Activated T-helper 9 cell treated with anti-CD3 and anti-CD28 coated beads, Interleukin-2, amount 50 U/mL, for 16 hours (primary cell): Measurements from ENCODE around the gene PTPRN2.

Source experiments
- DNase-seq: peaks from one replicate; pipeline ENCODE4 v3.0.0-alpha.2; 2020; ENCODE audit warnings: low read depth

PTPRN2 gene

GRCh38 chr7:158400601-158401225, 186.9 kb downstream of the PTPRN2 start:
- no peak for DNase-seq

DNA sequence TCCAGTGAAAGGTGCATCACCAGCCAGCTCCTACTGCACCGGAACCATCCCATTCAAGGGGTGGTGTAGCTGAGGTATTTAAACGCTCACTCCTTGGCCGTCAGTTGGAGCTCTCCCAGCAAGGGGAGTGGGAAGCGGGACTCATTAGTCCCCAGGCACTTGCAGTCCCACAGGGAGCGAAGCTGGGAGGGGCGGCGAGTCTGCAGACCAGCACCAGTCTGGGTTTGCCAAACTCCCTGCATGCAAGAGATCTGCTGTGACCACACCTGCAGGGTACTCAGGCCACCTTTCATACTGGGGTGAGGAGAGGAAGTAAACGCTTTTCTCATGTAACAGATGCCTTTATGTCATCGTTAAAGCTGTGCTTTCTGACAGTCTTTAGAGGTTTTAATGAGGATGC, 187.9 kb downstream of the PTPRN2 start:
- no peak for DNase-seq

DNA sequence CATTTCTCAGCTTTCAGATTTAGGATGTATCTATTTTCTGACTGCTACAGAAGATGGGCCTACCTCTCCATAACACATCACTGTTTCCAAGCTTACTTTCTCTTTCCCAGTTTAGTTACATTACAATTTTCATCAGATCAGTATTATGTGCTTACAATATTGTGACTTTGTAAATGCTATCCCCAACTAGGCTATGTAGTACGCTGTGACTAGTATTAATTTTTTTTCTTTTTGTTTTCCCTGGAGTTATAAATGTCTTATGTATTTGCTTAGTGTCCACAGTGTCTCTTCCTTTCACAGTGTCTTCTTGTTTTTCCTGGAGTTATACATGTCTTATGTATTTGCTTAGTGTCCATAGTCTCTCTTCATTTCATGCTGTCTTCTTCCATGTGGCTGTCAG, 188.9 kb downstream of the PTPRN2 start:
- DNase-seq: no peak

DNA sequence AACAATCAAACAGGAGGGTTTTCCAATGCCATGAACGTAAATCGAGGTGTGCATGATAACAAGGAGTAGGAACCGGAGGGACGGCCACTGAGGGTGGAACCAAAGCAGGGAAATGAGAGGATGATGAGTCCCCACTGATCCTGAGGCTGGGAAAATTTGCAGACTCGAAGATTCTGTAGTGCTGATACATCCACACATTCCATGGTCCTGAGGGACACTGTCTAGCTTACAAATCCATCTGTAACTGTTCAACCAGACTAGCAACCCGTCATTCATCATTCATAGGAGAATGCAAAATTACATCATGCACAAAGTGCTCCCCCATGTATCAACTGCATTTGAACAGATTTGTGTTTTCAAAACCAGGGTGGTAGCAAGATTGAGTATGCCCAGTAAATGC, 189.7 kb downstream of the PTPRN2 start:
- no peak for DNase-seq

- DNase-seq: no peak
Observed at GRCh38 chr7:158396982-158397862, 190.4 kb downstream of the PTPRN2 start.

DNA sequence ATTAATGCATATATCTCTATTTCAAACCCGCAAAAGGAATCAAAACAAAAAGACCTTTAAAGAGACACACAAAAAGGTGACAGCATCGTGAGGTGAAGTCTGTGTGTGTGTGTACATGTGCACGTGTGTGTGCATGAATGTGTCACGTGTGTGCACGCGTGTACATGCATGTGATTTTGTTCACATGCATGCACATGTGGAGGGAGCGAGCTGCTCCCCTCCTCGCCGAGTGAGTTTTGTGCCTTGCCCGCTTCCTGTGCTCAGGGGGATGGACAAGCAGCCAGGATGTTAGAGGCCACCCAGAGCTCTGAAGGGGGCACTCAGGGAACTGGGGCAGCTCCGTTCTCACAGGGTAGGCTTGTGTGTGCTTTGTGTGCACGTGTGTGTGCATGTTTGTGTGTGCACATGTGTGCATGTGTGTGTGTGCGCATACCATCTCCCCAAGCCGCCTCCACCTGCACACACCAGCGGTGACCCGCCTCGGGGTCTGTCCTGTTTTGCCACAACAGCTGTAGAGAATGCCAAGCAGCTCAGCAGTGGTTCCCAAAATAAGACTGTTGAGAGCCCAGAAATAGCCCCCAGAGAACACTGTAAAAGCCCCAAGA, 191.2 kb downstream of the PTPRN2 start:
- no peak for DNase-seq

- DNase-seq: no peak
Observed at GRCh38 chr7:158395780-158396278, 191.8 kb downstream of the PTPRN2 start.

GRCh38 chr7:158395349-158395748, 192.3 kb downstream of the PTPRN2 start:
- DNase-seq: no peak

DNA sequence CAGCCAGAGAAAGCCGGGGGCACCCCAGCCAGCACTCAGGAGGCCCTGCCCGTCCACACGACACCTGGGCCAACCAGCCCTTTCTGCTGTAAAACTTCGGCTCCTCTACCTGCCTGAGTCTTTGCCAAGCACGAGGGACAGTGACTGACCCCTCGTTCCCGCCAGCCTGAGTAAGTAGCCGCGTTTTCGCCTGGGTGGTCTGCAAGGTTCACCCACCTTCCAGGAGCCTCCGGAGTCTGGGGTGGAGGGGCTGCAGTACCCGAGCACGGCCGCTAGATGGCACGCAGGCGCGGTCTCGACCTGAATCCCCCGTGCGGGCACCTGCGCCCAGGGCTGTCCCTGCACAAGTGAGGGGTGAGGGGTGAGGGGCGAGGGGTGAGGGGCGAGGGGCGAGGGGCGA, 192.7 kb downstream of the PTPRN2 start:
- no peak for DNase-seq

GRCh38 chr7:158393926-158394625, 193.5 kb downstream of the PTPRN2 start:
- DNase-seq: no peak

- DNase-seq: no peak
Observed at GRCh38 chr7:158392251-158392650, 195.4 kb downstream of the PTPRN2 start.

GRCh38 chr7:158391541-158391940, 196.1 kb downstream of the PTPRN2 start:
- no peak for DNase-seq

DNA sequence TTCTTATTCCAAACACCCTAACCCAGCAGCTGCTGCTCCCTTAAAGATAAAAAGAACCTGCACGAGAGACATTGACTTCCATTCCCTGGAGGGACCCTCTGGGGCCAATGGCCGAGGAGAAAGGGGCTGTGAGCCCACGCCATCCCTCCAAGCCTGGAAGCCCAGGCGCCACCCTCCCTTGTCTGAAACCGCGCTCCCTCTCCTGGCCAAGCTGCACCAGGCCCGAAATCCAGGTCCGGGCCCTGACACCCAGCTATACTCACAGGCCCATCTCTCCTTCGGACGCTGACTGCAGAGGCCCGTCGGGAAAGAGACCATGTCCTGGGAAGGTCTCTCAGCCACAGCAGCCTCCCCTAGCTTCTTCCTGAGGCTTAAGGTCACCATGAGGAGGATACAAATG, 196.5 kb downstream of the PTPRN2 start:
- no peak for DNase-seq

DNA sequence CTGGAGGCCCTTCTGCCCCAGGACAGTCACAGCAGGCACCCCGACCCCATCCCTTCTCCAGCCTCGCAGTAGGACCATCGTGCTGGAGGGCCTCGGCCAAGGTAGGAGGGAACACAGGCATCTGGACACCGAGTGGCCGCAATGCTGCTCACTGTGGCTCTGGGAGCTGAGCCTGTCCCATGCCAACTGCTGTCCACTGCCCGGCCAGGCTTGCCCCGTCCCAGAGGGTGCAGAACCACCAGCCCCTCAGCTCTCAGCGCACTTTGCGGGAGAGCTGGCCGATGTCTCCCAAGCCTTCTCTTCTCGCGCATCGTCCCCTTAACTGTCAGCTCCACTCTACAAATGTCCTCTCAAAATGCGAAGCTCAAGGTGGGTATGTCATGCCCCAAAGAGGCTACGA, 197.2 kb downstream of the PTPRN2 start:
- no peak for DNase-seq

DNA sequence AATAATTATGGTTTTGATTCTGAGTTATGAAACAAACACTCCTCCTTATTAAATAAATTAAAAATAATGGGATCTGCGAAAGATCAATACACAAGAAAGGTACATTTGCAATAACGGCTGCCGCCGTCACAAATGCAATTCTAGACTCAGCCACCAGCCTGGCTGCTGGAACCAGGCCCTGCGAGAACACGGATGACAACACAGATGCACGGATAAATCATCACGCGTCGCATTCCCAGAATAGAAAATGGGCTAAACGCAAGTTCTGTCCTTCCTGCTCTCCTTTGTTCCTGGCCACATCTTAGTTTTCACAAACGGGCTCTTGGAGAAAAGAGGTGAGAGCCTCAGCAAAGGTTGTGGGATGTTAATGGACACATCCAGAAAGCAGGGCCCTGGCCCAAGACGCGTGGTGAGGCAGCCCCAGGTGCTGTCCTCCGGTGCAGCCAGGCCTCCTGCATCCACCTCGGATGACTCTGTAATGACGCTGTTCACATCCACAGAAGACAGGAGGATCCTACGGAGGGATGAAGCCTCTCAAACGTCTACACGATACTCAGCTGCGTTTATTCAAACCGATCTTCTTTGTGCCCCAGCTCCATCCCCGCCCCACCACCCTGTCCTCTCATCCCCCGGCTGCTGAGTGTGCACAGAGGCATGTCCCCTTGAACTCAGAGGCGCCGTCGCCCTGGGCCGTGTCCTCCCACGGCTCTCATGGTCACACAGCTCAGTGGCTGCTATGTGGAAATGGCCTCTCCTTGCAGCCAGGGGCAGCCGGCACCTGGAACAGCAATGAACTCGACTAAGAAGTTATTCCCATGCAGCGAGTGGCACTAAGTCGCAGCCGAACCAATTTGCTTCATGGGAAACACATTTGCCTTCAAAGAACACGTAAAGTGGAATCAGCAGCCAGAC, 197.9 kb downstream of the PTPRN2 start:
- no peak for DNase-seq

- DNase-seq: no peak
Observed at GRCh38 chr7:158388928-158389327, 198.7 kb downstream of the PTPRN2 start.

GRCh38 chr7:158388072-158388471, 199.6 kb downstream of the PTPRN2 start:
- no peak for DNase-seq

DNA sequence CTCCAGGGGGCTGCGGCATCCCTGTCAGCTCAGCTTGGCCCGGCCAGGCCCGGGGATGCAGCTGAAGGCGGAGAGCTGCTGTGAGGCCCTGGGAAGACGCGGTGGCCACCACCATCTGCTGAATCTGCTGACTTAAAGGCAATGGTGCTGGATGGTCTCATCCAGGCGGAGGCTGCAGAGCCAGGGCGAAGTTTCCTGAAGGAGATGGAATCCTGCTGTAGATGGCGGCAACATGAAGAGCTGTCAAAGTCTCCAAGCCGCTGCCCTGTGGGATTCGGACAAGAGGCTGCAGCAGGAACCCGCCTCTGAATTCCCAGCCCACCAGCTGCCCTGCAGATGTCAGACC, 200.1 kb downstream of the PTPRN2 start:
- DNase-seq: no peak

DNA sequence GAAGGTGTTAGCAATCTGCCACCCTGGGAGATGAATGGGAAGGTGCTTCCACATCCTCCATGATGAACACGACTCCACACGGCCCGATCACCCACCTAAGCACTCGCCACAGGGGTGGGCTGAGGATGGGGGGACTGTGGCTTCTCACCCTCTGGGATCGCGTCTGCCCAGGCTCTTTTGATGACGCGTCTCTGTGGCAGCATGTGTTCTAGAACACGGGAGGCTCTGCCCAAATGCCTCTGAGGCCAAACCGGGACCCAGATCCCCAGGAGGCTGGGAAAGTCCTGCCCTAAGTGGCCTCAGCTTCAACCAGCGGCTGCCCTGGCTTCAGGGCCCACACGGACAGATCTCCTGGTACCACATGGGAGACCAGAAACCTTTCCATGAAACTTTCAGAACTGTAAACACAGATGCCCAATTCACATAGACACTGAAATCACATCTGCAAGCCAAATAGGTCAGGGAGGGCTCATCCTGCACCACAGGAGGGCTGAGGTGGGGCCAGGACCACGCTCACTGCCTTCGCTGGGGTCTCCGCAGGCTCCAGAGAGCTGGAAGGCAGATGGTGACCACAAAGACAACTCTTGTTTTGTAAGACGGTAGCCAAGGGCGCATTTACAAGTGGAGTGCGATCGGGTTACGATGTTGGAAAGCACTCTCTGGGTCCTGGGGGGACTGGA, 200.6 kb downstream of the PTPRN2 start:
- no peak for DNase-seq

DNA sequence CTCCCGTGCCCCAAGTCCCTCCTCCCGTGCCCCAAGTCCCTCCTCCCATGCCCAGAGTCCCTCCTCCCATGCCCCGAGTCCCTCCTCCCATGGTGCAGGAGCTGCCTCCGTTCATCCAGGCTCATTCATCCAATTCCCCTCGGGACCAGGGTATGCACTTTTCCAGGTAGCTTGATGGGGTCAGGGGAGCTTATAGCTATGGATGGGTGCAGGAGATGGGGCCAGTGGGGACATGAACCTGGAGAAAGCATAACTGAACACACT, 201.3 kb downstream of the PTPRN2 start:
- no peak for DNase-seq
